B cell (primary cell): ENCODE results near the gene DSCAML1. TPM values are rescaled to one million over a fixed set of nuclear protein-coding genes. Genes with fewer than 3 reads are reported as not detected.

Experiments used
- ATAC-seq: fragments of 200-7000 bp; cut with Tn5 transposase; one replicate; pipeline ENCODE4 v1.10.0; 2021; ENCODE audit warnings: low read depth, mild to moderate bottlenecking, moderate number of reproducible peaks, moderate library complexity
- CTCF ChIA-PET: fragments of 350-600 bp; sonication (Branson Sonifier 250); formaldehyde crosslinking; loops from one replicate; lab custom pipeline; 2021; ENCODE audit warnings: antibody characterized with exemption, inconsistent platforms; lab: Charles Lee
- POLR2A ChIA-PET: fragments of 350-600 bp; sonication (Branson Sonifier 250); formaldehyde crosslinking; loops from one replicate; lab custom pipeline; 2021; ENCODE audit warnings: antibody characterized with exemption; lab: Charles Lee
- DNase-seq: peaks from one replicate; pipeline ENCODE4 v3.0.0; 2013
- H2AFZ ChIP-seq: 2 replicates; pipeline ENCODE4 v1.6.1; 2012; ENCODE audit warnings: mild to moderate bottlenecking, low read depth, low read length; ENCODE audit not compliant: insufficient read depth, poor library complexity, severe bottlenecking
- H3K27ac ChIP-seq, 2 donors: 1 replicate in 1 of 2; 2 replicates in 1 of 2; pipeline ENCODE4 v1.5.1; 2012 to 2013; ENCODE audit warnings: low read length in 2 of 2, mild to moderate bottlenecking in 2 of 2, moderate library complexity in 1 of 2
- H3K27me3 ChIP-seq, 4 experiments: fragments of 200-600 bp in 1 of 4; sonication (generic) in 1 of 4; replicated peaks in 1 of 4; 1 replicate in 2 of 4; 2 replicates in 2 of 4; pipeline versions ENCODE4 v1.6.1 to v1.7.0; 2013 to 2016; ENCODE audit warnings: low read length in 3 of 4, mild to moderate bottlenecking in 2 of 4, mixed read lengths in 1 of 4, moderate library complexity in 1 of 4; ENCODE audit not compliant: insufficient read depth in 4 of 4, control insufficient read depth in 3 of 4; ENCODE audit errors: control extremely low read depth in 1 of 4
- H3K36me3 ChIP-seq, 2 experiments: replicated peaks in 1 of 2; 1 replicate in 1 of 2; 2 replicates in 1 of 2; pipeline versions ENCODE4 v1.6.1 to v1.7.1; 2013; ENCODE audit warnings: low read length in 1 of 2; ENCODE audit not compliant: insufficient read depth in 2 of 2, control insufficient read depth in 1 of 2; ENCODE audit errors: control extremely low read depth in 1 of 2, extremely low read depth in 1 of 2
- H3K4me1 ChIP-seq, 2 donors: fragments of 200-600 bp in 1 of 2; sonication (generic) in 1 of 2; 1 replicate in 1 of 2; 2 replicates in 1 of 2; pipeline versions ENCODE4 v1.5.1 to v1.6.1; 2013 to 2017; ENCODE audit warnings: low read length in 2 of 2; ENCODE audit not compliant: control insufficient read depth in 2 of 2, insufficient read depth in 2 of 2
- H3K4me2 ChIP-seq: replicated peaks from 2 replicates; pipeline ENCODE3; 2012; ENCODE audit warnings: mild to moderate bottlenecking, low read depth, low read length; ENCODE audit not compliant: poor library complexity, severe bottlenecking
- H3K4me3 ChIP-seq, 5 experiments: fragments of 200-600 bp in 1 of 5; sonication (generic) in 1 of 5; 1 replicate in 3 of 5; 2 replicates in 2 of 5; pipeline versions ENCODE4 v1.5.1 to v1.7.0; 2011 to 2016; ENCODE audit warnings: low read length in 4 of 5, mild to moderate bottlenecking in 4 of 5, low read depth in 2 of 5, control low read depth in 1 of 5, moderate library complexity in 1 of 5; ENCODE audit not compliant: insufficient read depth in 1 of 5; ENCODE audit errors: control extremely low read depth in 1 of 5, extremely low read depth in 1 of 5
- H3K79me2 ChIP-seq: fragments of 200-600 bp; sonication (generic); one replicate; pipeline ENCODE4 v1.6.0; 2016; ENCODE audit warnings: low read length; ENCODE audit not compliant: control insufficient read depth, insufficient read depth
- H3K9ac ChIP-seq: fragments of 200-600 bp; sonication (generic); 2 replicates; pipeline ENCODE4 v1.6.1; 2017; ENCODE audit warnings: mild to moderate bottlenecking, low read length, moderate library complexity
- H3K9me3 ChIP-seq, 3 donors: one replicate each; pipeline versions ENCODE4 v1.6.1 to v1.7.1; 2013; ENCODE audit warnings: low read length in 2 of 3; ENCODE audit not compliant: control insufficient read depth in 2 of 3, insufficient read depth in 1 of 3; ENCODE audit errors: control extremely low read depth in 1 of 3
- H4K20me1 ChIP-seq: 2 replicates; pipeline ENCODE4 v1.6.0; 2012; ENCODE audit warnings: mild to moderate bottlenecking, low read length; ENCODE audit not compliant: insufficient read depth, control insufficient read depth, poor library complexity, severe bottlenecking
- H3K27ac Mint-ChIP-seq: one replicate; pipeline ENCODE4 v1.8.0; 2021; ENCODE audit warnings: mixed read lengths
- H3K27me3 Mint-ChIP-seq: one replicate; pipeline ENCODE4 v1.8.0; 2021; ENCODE audit warnings: mixed read lengths
- H3K4me1 Mint-ChIP-seq: one replicate; pipeline ENCODE4 v1.8.0; 2021; ENCODE audit warnings: mixed read lengths
- H3K4me3 Mint-ChIP-seq: one replicate; pipeline ENCODE4 v1.8.0; 2021; ENCODE audit warnings: mixed read lengths
- H3K9me3 Mint-ChIP-seq: one replicate; pipeline ENCODE4 v1.8.0; 2022; ENCODE audit warnings: mixed read lengths; ENCODE audit not compliant: insufficient read depth
- EZH2 ChIP-seq: IDR thresholded peaks from 2 replicates; pipeline ENCODE4 v1.6.1; 2012; ENCODE audit warnings: borderline replicate concordance, low read depth, mild to moderate bottlenecking, moderate library complexity, low read length; ENCODE audit not compliant: insufficient read depth, poor library complexity, severe bottlenecking
- WGBS: methylation state at CpG from one replicate; pipeline ENCODE4 v1.1.5; 2013; ENCODE audit warnings: missing lambda C conversion rate; ENCODE audit not compliant: insufficient coverage; 5-methylcytosine and 5-hydroxymethylcytosine counted together
- intact Hi-C: fragments of 100-400 bp; cut with micrococcal nuclease; formaldehyde crosslinking; loops from one replicate; pipeline ENCODE4 v1.10.0; 2022
- polyA plus RNA-seq: library from polyadenylated mRNA; depleted of rRNA; stranded (reverse); fragments of >200 nt; gene quantifications from 2 replicates; pipeline ENCODE4 v1.2.3, GENCODE V29; 2012
- total RNA-seq, 2 donors: library from RNA; stranded (reverse); fragments of 120-200 nt in 1 of 2; gene quantifications; 1 replicate in 1 of 2; 2 replicates in 1 of 2; pipeline versions ENCODE4 v1.2.3 to v1.2.4, GENCODE V29; 2013 to 2022
- TF ChIP-seq, protein P1 (sequence below): fragments of 200-600 bp; IDR thresholded peaks from one replicate; pipeline ENCODE4 v1.8.0; 2022; ENCODE audit warnings: antibody characterized with exemption, mild to moderate bottlenecking

DSCAML1 gene
- total and polyA plus RNA-seq, 2 donors (not counting 1 experiment from before 2014, with no cell fraction given), result 1.2 to 6.2 TPM

DNA sequence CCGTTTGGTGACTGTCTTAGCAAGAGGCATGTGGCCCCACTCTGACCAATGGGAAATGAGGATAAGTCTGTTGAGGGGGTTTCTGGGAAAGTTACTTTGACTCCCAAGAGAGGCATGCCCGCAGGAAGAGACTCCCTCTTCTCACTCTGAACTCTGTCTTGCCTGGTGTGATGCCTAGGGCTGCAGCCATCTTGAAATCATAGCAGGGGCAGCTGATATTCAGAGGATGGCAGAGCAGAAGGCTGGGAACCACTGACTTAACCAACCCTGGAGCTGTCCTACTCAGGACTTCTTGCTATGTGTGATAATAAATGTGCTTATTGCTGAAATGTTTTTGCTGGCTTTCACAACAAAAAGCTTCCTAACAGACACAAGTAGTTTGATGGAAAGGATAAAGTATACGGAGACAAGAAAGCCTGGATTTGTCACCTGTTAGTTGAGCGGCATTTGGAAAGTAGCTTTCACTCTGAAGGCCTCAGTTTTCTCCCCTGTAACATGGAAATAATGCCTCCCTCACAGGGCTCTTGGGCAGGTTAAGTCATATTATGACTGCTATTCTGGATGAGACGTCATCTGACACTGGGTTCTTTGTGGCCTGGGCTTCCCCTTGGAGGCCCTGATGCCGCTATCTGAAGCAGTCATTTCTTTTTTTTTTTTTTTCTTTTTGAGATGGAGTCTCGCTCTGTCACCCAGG, 340.8 kb downstream of the DSCAML1 start:
- H3K9me3 Mint-ChIP-seq, result peaks cover 7% of the 10 kb centered on the region
- peaks cover 10% of the 10 kb centered on the region for H3K27me3 Mint-ChIP-seq
- TF ChIP-seq EZH2, result no peak
- TF ChIP-seq, protein P1, sequence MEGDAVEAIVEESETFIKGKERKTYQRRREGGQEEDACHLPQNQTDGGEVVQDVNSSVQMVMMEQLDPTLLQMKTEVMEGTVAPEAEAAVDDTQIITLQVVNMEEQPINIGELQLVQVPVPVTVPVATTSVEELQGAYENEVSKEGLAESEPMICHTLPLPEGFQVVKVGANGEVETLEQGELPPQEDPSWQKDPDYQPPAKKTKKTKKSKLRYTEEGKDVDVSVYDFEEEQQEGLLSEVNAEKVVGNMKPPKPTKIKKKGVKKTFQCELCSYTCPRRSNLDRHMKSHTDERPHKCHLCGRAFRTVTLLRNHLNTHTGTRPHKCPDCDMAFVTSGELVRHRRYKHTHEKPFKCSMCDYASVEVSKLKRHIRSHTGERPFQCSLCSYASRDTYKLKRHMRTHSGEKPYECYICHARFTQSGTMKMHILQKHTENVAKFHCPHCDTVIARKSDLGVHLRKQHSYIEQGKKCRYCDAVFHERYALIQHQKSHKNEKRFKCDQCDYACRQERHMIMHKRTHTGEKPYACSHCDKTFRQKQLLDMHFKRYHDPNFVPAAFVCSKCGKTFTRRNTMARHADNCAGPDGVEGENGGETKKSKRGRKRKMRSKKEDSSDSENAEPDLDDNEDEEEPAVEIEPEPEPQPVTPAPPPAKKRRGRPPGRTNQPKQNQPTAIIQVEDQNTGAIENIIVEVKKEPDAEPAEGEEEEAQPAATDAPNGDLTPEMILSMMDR, result no peak
- H3K4me1 Mint-ChIP-seq, result peaks cover 3% of the 10 kb centered on the region
- H4K20me1 ChIP-seq, result no peaks in the 10 kb centered on the region
- no peaks in the 10 kb centered on the region for H3K27me3 ChIP-seq
- no peak overlapping the region for H3K27ac Mint-ChIP-seq
- H3K4me1 ChIP-seq, result no peaks in the 10 kb centered on the region
- DNase-seq (no peak), ATAC-seq (peak; percentile 28)
- intact Hi-C loops, result no loop called here
- no peak overlapping the region for H3K4me3 ChIP-seq
- 79% methylated on average over 3 of the region's 7 CpGs for WGBS
- peaks cover 0 to 2% (median 0%) of the 10 kb centered on the region in 3 donors for H3K9me3 ChIP-seq
- no peak overlapping the region for H3K9ac ChIP-seq
- H2AFZ ChIP-seq, result no peak overlapping the region
- H3K27ac ChIP-seq, result no peak overlapping the region
- H3K36me3 ChIP-seq, result no peaks in the 10 kb centered on the region
- ChIA-PET CTCF (interaction anchor here (1.8 kb wide), 1 partner anchor 30 kb away, joined by 6 read pairs; no protein-coding TSS in a partner anchor), POLR2A (no interaction called here)
- H3K4me2 ChIP-seq, result no peak overlapping the region
- H3K4me3 Mint-ChIP-seq, result no peak overlapping the region
- no peaks in the 10 kb centered on the region for H3K79me2 ChIP-seq

- no peak overlapping the region for H3K9ac ChIP-seq
Observed at GRCh38 chr11:117454564-117454917, 342.5 kb downstream of the DSCAML1 start.

More at GRCh38 chr11:117454564-117454917, 342.5 kb downstream of the DSCAML1 start:
- WGBS, result no CpG with 5 or more reads among the region's 1 CpG
- H3K27ac Mint-ChIP-seq, result no peak overlapping the region
- Histone ChIP-seq H3K27me3 (peaks cover 0 to 3% (median 0%) of the 10 kb centered on the region in 4 experiments), H3K79me2 (no peaks in the 10 kb centered on the region), H3K9me3 (peaks cover 0 to 6% (median 2%) of the 10 kb centered on the region in 3 donors), H3K4me1 (no peaks in the 10 kb centered on the region), H2AFZ (no peak overlapping the region), H3K4me3 (no peak overlapping the region), H3K36me3 (no peaks in the 10 kb centered on the region), H4K20me1 (no peaks in the 10 kb centered on the region), H3K4me2 (no peak overlapping the region), H3K27ac (no peak overlapping the region)
- H3K4me1 Mint-ChIP-seq, result peaks cover 3% of the 10 kb centered on the region
- DNase-seq (no peak), ATAC-seq (no peak)
- no peak overlapping the region for H3K4me3 Mint-ChIP-seq
- ChIA-PET POLR2A (no interaction called here), CTCF (no interaction called here)
- peaks cover 7% of the 10 kb centered on the region for H3K9me3 Mint-ChIP-seq
- intact Hi-C loops, result no loop called here
- TF ChIP-seq EZH2, result no peak
- TF ChIP-seq, protein P1, result no peak
- peaks cover 8% of the 10 kb centered on the region for H3K27me3 Mint-ChIP-seq
